ENCODE measurements around the gene FARS2. TPM values are rescaled to one million over a fixed set of nuclear protein-coding genes. Genes with fewer than 3 reads are reported as not detected.

FARS2 gene
- total and polyA plus RNA-seq, 2 donors (not counting 3 experiments of a cell fraction or from before 2014, with no cell fraction given) = 20.2 to 20.5 TPM

GRCh38 chr6:5345324-5345723 is 84.0 kb downstream of the FARS2 start:
- CTCF ChIA-PET = interaction anchor here (0.9 to 2.7 kb wide), 3 partner anchors 12 to 40 kb away, joined by 3 to 6 read pairs (median 3); no protein-coding TSS in a partner anchor

More at GRCh38 chr6:5345324-5345723, 84.0 kb downstream of the FARS2 start:
- DNase-seq (ENCODE audit: low read depth, low spot score) (no peak), FAIRE-seq (no peak)
- Histone ChIP-seq H4K20me1 (replicated peaks; ENCODE audit: control insufficient read depth, extremely low read depth, insufficient read depth, low read length) (no peaks in the 10 kb centered on the region), H3K4me2 (ENCODE audit: insufficient read depth, low read length) (no peak overlapping the region), H3K9ac (replicated peaks; ENCODE audit: extremely low read depth, insufficient read depth, low read length) (no peak overlapping the region), H3K4me3 (replicated peaks in 1 of 3; ENCODE audit: insufficient read depth in 1 of 3, low read depth in 1 of 3, low read length in 3 of 3) (no peak overlapping the region), H3K9me3 (replicated peaks; ENCODE audit: control insufficient read depth, insufficient read depth, low read length) (no peaks in the 10 kb centered on the region), H2AFZ (ENCODE audit: low read depth, low read length) (no peak overlapping the region), H3K27me3 (ENCODE audit: control insufficient read depth in 2 of 2, insufficient read depth in 2 of 2, low read length in 2 of 2) (no peaks in the 10 kb centered on the region), H3K4me1 (ENCODE audit: control insufficient read depth, extremely low read depth, insufficient read depth, low read length) (no peaks in the 10 kb centered on the region), H3K9me1 (replicated peaks; ENCODE audit: control insufficient read depth, extremely low read depth, insufficient read depth, low read length) (no peaks in the 10 kb centered on the region), H3K79me2 (ENCODE audit: control insufficient read depth, insufficient read depth, low read length) (no peaks in the 10 kb centered on the region), H3K27ac (ENCODE audit: insufficient read depth, low read depth, low read length) (no peak overlapping the region), H3K36me3 (ENCODE audit: control insufficient read depth in 2 of 2, extremely low read depth in 1 of 2, insufficient read depth in 2 of 2, low read length in 2 of 2) (no peaks in the 10 kb centered on the region)
- TF ChIP-seq JUN (IDR thresholded peaks at IDR 0.05; ENCODE audit: borderline replicate concordance, insufficient read depth, insufficient read length, low read depth) = no peak
- no peak for TF ChIP-seq POLR2A (IDR thresholded peaks at IDR 0.05; ENCODE audit: low read depth, low read length)
- no peak for TF ChIP-seq MAX (IDR thresholded peaks at IDR 0.05; ENCODE audit: insufficient read depth, insufficient read length)
- TF ChIP-seq MYC (IDR thresholded peaks at IDR 0.05; ENCODE audit: low read depth, low read length) = no peak
- no peak for TF ChIP-seq FOS (IDR thresholded peaks at IDR 0.05; ENCODE audit: borderline replicate concordance, insufficient read depth, low read length)
- no peak for TF ChIP-seq POLR2AphosphoS5 (IDR thresholded peaks at IDR 0.05; ENCODE audit: insufficient read depth, low read depth, low read length)
- TF ChIP-seq GATA2 (IDR thresholded peaks at IDR 0.05; ENCODE audit: insufficient read depth, insufficient read length, low read depth, low read length) = no peak
- no peak for TF ChIP-seq EZH2 (IDR thresholded peaks at IDR 0.05; ENCODE audit: borderline replicate concordance, low read depth, low read length, severe bottlenecking)
- TF ChIP-seq CTCF (IDR thresholded peaks at IDR 0.05; ENCODE audit: extremely low read depth in 1 of 2, insufficient read depth in 1 of 2, low read depth in 1 of 2, low read length in 2 of 2) = no peak
- BruUV-seq (replicated peaks) = no TSS peak
- intact Hi-C loops (cut with micrococcal nuclease) (no loop called here), dilution Hi-C loops (cut with MboI; ENCODE audit: extremely low pct_ligation_motif_present, low sequenced_read_pairs) (no loop called here)
- POLR2A ChIA-PET = no interaction called here
